NT2/D1 (cell line): ENCODE measurements around the gene PIN1.

Experiments used
- DNase-seq: peaks from one replicate; pipeline ENCODE4 v3.0.0-alpha.2; 2011; ENCODE audit warnings: low read depth, low spot score
- H3K27me3 ChIP-seq: 2 replicates; pipeline ENCODE4 v1.6.0; 2011; ENCODE audit warnings: mild to moderate bottlenecking; ENCODE audit not compliant: insufficient read length, insufficient read depth
- H3K36me3 ChIP-seq: 2 replicates; pipeline ENCODE4 v1.6.1; 2011; ENCODE audit warnings: mild to moderate bottlenecking, low read length, mixed read lengths; ENCODE audit not compliant: insufficient read depth, insufficient read length
- H3K4me1 ChIP-seq: 2 replicates; pipeline ENCODE4 v1.5.1; 2011; ENCODE audit not compliant: insufficient read depth, insufficient read length
- H3K4me3 ChIP-seq: 2 replicates; pipeline ENCODE4 v1.5.1; 2011; ENCODE audit warnings: low read depth; ENCODE audit not compliant: insufficient read length
- H3K9ac ChIP-seq: 2 replicates; pipeline ENCODE4 v1.6.0; 2011; ENCODE audit warnings: low read depth; ENCODE audit not compliant: insufficient read length
- H3K9me3 ChIP-seq: 2 replicates; pipeline ENCODE4 v1.5.1; 2011; ENCODE audit warnings: mild to moderate bottlenecking, low read length; ENCODE audit not compliant: insufficient read depth
- SUZ12 ChIP-seq: IDR thresholded peaks from 2 replicates; pipeline ENCODE4 v1.6.1; 2011; ENCODE audit not compliant: insufficient read length, insufficient read depth; ENCODE audit errors: extremely low read depth
- YY1 ChIP-seq: IDR thresholded peaks from 2 replicates; pipeline ENCODE4 v1.6.1; 2011; ENCODE audit not compliant: insufficient read length, insufficient read depth
- ZNF274 ChIP-seq: IDR thresholded peaks from 2 replicates; pipeline ENCODE4 v1.6.1; 2011; ENCODE audit warnings: mild to moderate bottlenecking, low read depth, low read length

The PIN1 gene

DNA sequence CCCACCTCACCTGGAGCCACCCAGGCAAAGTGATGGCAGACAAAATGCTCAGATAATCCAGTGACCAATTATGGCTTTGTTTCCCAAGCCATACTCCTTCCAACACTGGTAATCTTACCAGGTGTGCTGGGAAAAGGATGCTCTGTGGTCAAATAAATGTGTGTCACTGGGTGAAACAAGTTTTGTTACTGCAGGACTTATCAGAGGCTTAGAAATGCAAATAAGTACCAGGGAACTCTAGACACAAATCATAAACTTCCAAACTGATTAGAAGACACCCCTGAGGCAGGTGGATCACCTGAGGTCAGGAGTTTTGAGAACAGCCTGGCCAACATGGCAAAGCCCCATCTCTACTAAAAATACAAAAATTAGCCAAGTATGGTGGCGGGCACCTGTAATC lies 26.4 kb downstream of the PIN1 start:
- Histone ChIP-seq H3K9me3 (no peaks in the 10 kb centered on the region), H3K27me3 (no peaks in the 10 kb centered on the region), H3K9ac (no peak overlapping the region), H3K4me3 (no peak overlapping the region), H3K4me1 (peaks cover 7% of the 10 kb centered on the region), H3K36me3 (peaks cover 12% of the 10 kb centered on the region)
- DNase-seq: no peak
- TF ChIP-seq YY1 (no peak), ZNF274 (no peak), SUZ12 (no peak)

GRCh38 chr19:9862938-9863337 lies 27.8 kb downstream of the PIN1 start:
- Histone ChIP-seq H3K9ac (no peak overlapping the region), H3K27me3 (no peaks in the 10 kb centered on the region), H3K9me3 (no peaks in the 10 kb centered on the region), H3K4me1 (peaks cover 5% of the 10 kb centered on the region), H3K4me3 (no peak overlapping the region), H3K36me3 (no peaks in the 10 kb centered on the region)
- DNase-seq: no peak
- no peak for TF ChIP-seq ZNF274
- TF ChIP-seq SUZ12: no peak
- TF ChIP-seq YY1: no peak

DNA sequence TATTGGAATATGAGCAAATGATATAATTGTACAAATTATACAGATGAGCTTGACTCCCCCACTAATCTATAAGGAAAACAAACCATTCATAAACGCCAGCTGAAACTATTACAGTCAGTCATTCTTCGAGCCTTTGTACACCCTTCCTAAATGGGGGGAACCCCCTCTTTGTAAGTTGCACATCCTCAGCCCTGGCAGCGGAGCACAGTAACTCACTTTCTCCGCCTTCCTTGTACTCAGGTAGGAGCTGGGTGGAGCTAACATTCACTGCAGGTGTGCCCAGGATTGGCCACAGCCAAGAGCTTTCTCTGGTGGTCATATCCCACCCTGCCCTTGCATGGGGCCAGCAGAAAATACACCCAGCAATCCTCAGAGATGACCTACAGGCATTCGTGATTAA lies 28.6 kb downstream of the PIN1 start:
- H3K4me1 ChIP-seq: peaks cover 5% of the 10 kb centered on the region
- H3K27me3 ChIP-seq: no peaks in the 10 kb centered on the region
- DNase-seq: no peak
- H3K4me3 ChIP-seq: no peak overlapping the region
- no peaks in the 10 kb centered on the region for H3K36me3 ChIP-seq
- no peaks in the 10 kb centered on the region for H3K9me3 ChIP-seq
- no peak overlapping the region for H3K9ac ChIP-seq
- TF ChIP-seq YY1 (no peak), SUZ12 (no peak), ZNF274 (no peak)

DNA sequence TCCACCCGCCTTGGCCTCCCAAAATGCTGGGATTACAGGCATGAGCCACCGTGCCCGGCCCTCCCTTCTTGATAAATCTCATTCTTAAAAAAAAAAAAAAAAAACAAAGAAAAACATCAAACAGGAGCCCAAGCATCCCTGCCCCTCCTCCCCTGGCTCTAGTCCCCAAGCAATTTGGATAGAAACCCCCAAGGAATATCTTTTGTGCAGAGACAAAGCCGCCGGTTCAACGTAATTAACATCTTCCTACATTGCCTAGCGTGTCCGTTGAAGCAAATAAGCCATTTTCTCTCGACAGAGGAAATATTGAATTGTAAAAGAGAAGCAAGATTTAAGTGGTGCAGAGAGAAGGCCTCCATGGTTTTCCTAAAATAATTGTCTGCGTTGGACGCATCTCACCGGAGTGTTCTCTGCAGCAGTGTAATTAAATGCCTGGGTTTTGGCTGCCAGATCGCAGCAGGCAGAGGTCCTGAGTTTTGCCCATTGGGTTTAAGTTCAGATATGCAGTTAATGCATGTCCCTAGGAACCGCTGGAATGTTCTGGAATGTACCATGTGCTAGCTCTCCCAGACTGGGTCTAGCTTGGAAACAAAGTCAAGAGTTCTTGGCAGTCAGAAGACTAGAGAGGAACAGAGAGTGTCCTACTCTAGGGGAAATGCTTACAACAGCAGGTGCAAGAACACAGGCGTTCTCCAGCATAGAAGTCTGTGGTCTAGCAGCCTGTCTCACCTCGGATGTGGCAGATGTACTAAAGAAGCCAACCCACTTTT lies 30.8 kb downstream of the PIN1 start:
- Histone ChIP-seq H3K27me3 (no peaks in the 10 kb centered on the region), H3K4me3 (no peak overlapping the region), H3K36me3 (no peaks in the 10 kb centered on the region), H3K9me3 (no peaks in the 10 kb centered on the region), H3K9ac (no peak overlapping the region), H3K4me1 (peaks cover 5% of the 10 kb centered on the region)
- TF ChIP-seq ZNF274 (no peak), SUZ12 (no peak), YY1 (no peak)
- DNase-seq: peak; percentile 32

GRCh38 chr19:9868983-9869617 lies 34.0 kb downstream of the PIN1 start:
- peaks cover 6% of the 10 kb centered on the region for H3K36me3 ChIP-seq
- DNase-seq: no peak
- no peaks in the 10 kb centered on the region for H3K27me3 ChIP-seq
- no peak overlapping the region for H3K9ac ChIP-seq
- no peak for TF ChIP-seq SUZ12
- TF ChIP-seq ZNF274: no peak
- TF ChIP-seq YY1: no peak
- H3K4me1 ChIP-seq: peaks cover 5% of the 10 kb centered on the region
- H3K4me3 ChIP-seq: no peak overlapping the region
- no peaks in the 10 kb centered on the region for H3K9me3 ChIP-seq

DNA sequence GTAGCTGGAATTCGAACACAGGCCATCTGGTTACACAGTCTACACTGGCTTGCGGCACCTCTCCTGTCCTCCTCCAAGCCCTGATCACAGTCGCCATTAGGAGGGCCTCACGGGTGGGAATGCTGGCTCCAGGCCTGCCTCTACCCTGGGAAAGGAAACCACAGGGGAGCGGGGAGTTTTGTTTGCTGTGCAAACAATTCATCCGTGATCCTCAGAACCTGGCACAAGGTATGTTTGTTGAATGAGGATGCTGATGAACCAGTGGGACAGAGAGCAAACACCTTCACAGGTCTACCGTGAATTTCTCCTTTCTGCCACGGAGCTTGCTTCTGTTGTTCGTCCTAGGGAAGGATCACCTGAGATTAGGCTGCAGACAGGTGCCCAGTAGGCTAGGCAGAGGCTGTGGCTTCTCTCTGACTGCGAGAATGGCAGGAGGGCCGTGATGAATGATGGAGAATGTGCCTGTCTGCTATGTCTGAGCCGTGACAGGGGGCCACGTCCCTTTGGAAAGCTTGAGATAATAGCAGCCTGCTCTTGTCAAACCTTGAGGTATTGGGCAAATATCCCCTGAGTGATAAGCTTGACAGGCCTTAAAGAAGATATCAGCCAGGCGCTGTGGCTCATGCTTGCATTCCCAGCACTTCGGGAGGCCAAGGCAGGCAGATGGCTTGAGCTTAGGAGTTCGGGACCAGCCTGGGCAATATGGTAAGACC lies 36.7 kb downstream of the PIN1 start:
- no peak overlapping the region for H3K9ac ChIP-seq
- DNase-seq: no peak
- H3K4me1 ChIP-seq: no peaks in the 10 kb centered on the region
- no peaks in the 10 kb centered on the region for H3K27me3 ChIP-seq
- TF ChIP-seq ZNF274 (no peak), YY1 (no peak), SUZ12 (no peak)
- no peak overlapping the region for H3K4me3 ChIP-seq
- no peaks in the 10 kb centered on the region for H3K9me3 ChIP-seq
- H3K36me3 ChIP-seq: peaks cover 6% of the 10 kb centered on the region
